ENCODE measurements around the gene CLDN6. TPM values are rescaled to one million over a fixed set of nuclear protein-coding genes. Genes with fewer than 3 reads are reported as not detected.
"Not testable (repeated sequence)": the region's sequence is repeated elsewhere in the genome, so short reads cannot be mapped to it uniquely, and the experiment has no call there.

Gene CLDN6
- polyA plus RNA-seq, 3 donors, result 0.86 TPM; not detected in 2

- WGBS, 3 donors, result 73 to 85% (median 79%) methylated on average over 10 to 13 of the region's 13 CpGs
- H3K27ac ChIP-seq (ENCODE audit: low read depth, low read length), result not testable (repeated sequence)
These were observed 35.3 kb upstream of the CLDN6 start for GRCh38 chr16:3053330-3053710.

- WGBS, 3 donors, result 70 to 74% (median 73%) methylated on average over 9 to 11 of the region's 12 CpGs
- H3K27ac ChIP-seq (ENCODE audit: low read depth, low read length), result not testable (repeated sequence)
These were observed 34.8 kb upstream of the CLDN6 start for GRCh38 chr16:3052571-3053329.

GRCh38 chr16:3051494-3051893, 33.5 kb upstream of the CLDN6 start:
- H3K27ac ChIP-seq (ENCODE audit: low read depth, low read length), result no peak overlapping the region
- 58 to 87% (median 68%) methylated on average over 9 of the region's 9 CpGs for WGBS, 3 donors

- 18 to 36% (median 26%) methylated on average over 4 of the region's 4 CpGs for WGBS, 3 donors
- H3K27ac ChIP-seq (ENCODE audit: low read depth, low read length), result no peak overlapping the region
These were observed 33.0 kb upstream of the CLDN6 start for GRCh38 chr16:3051009-3051408.

GRCh38 chr16:3050487-3050886, 32.5 kb upstream of the CLDN6 start:
- H3K27ac ChIP-seq (ENCODE audit: low read depth, low read length), result no peak overlapping the region
- WGBS, 3 donors, result 78 to 86% (median 79%) methylated on average over 5 of the region's 5 CpGs

GRCh38 chr16:3049921-3050481, 32.0 kb upstream of the CLDN6 start:
- H3K27ac ChIP-seq (ENCODE audit: low read depth, low read length), result no peak overlapping the region
- WGBS, 3 donors, result 80 to 84% (median 83%) methylated on average over 24 to 26 of the region's 26 CpGs

- H3K27ac ChIP-seq (ENCODE audit: low read depth, low read length), result no peak overlapping the region
- WGBS, 3 donors, result 19 to 22% (median 20%) methylated on average over 11 to 13 of the region's 13 CpGs
These were observed 29.4 kb upstream of the CLDN6 start for GRCh38 chr16:3047387-3047720.

GRCh38 chr16:3046641-3047386, 28.8 kb upstream of the CLDN6 start:
- WGBS, 3 donors, result 1 to 2% (median 2%) methylated on average over 48 to 54 of the region's 54 CpGs
- no peak overlapping the region for H3K27ac ChIP-seq (ENCODE audit: low read depth, low read length)

GRCh38 chr16:3045758-3046640, 28.0 kb upstream of the CLDN6 start, which contains the start of gene MMP25:
Gene MMP25, plus strand, starts transcription at chr16:3046561. Its CDS starts 357 bp downstream, at chr16:3046918.
- WGBS, 3 donors, result 1% methylated on average over 57 to 85 of the region's 86 CpGs
- H3K27ac ChIP-seq (ENCODE audit: low read depth, low read length), result no peak within 1 kb of the TSS

- H3K27ac ChIP-seq (ENCODE audit: low read depth, low read length), result no peak overlapping the region
- 91 to 94% (median 91%) methylated on average over 6 of the region's 6 CpGs for WGBS, 3 donors
These were observed 26.7 kb upstream of the CLDN6 start for GRCh38 chr16:3044708-3045107.

GRCh38 chr16:3042376-3042775, 24.4 kb upstream of the CLDN6 start:
- no peak overlapping the region for H3K27ac ChIP-seq (ENCODE audit: low read depth, low read length)
- 74 to 94% (median 77%) methylated on average over 3 of the region's 3 CpGs for WGBS, 3 donors

- WGBS, 3 donors, result 74 to 89% (median 83%) methylated on average over 5 of the region's 5 CpGs
- H3K27ac ChIP-seq (ENCODE audit: low read depth, low read length), result no peak overlapping the region
These were observed 20.9 kb upstream of the CLDN6 start for GRCh38 chr16:3038896-3039295.

GRCh38 chr16:3038256-3038655, 20.3 kb upstream of the CLDN6 start:
- no peak overlapping the region for H3K27ac ChIP-seq (ENCODE audit: low read depth, low read length)
- 13 to 36% (median 34%) methylated on average over 11 of the region's 11 CpGs for WGBS, 3 donors

- no peak within 1 kb of the TSS for H3K27ac ChIP-seq (ENCODE audit: low read depth, low read length)
- 7 to 8% (median 7%) methylated on average over 21 to 44 of the region's 44 CpGs for WGBS, 3 donors
These were observed 18.8 kb upstream of the CLDN6 start, which contains the start of gene BICDL2 for GRCh38 chr16:3036726-3037315. Gene BICDL2, minus strand, starts transcription at chr16:3036944. Its CDS starts 1,448 bp downstream, at chr16:3035496.

- no peak overlapping the region for H3K27ac ChIP-seq (ENCODE audit: low read depth, low read length)
- whole genome bisulfite sequencing, 3 donors, result 2 to 3% (median 2%) methylated on average over 21 to 40 of the region's 40 CpGs
These were observed 18.2 kb upstream of the CLDN6 start for GRCh38 chr16:3035972-3036725.

GRCh38 chr16:3035289-3035971, 17.4 kb upstream of the CLDN6 start:
- no peak overlapping the region for H3K27ac ChIP-seq (ENCODE audit: low read depth, low read length)
- WGBS, 3 donors, result 34 to 43% (median 38%) methylated on average over 17 to 19 of the region's 19 CpGs

GRCh38 chr16:3032624-3033023, 14.6 kb upstream of the CLDN6 start:
- WGBS, 3 donors, result 33 to 67% (median 35%) methylated on average over 7 of the region's 7 CpGs
- H3K27ac ChIP-seq (ENCODE audit: low read depth, low read length), result no peak overlapping the region

All from adipose tissue (tissue), 3 donors.